Measurements from ENCODE around the gene GLO1. TPM values are rescaled to one million over a fixed set of nuclear protein-coding genes. Genes with fewer than 3 reads are reported as not detected.

GLO1 gene
- polyA plus RNA-seq, 3 donors = 11.4 to 68.6 (median 62.6) TPM

DNA sequence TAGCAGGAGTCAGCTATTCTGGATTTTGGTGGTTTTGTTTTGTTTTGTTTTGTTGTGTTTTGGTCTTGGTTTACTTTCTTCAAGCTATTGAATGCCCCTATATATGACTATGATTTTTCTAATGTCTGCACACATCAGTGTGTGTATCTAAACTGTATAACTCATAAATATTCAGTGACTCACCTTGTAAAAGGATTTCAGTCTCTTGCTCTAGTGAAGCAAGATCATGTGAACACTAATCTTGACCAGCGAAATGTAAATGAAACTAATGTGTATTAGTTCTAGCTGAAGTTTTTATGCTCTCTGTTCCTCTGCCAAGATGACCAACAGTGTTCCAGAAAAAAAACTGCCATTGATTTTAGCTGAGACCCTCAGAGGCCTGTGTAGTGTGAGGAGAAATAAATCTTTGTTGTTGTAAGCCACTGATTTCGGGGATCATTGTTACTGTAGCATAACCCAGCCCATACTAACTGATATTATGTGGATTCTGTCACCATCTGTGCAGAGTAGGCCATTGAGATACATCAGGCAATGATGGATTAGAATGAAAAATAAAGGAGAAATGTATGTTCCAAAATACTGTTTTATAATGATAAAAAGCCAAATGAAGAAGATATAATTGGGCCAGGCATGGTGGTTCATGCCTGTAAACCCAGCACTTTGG lies 51.7 kb downstream of the GLO1 start:
- no peaks in the 10 kb centered on the region for H3K4me1 ChIP-seq (ENCODE audit: control insufficient read depth in 1 of 2, insufficient read depth in 2 of 2, low read length in 2 of 2)
- Mint-ChIP-seq H3K4me1 (no peaks in the 10 kb centered on the region), H3K4me3 (no peak overlapping the region), H3K9me3 (peaks cover 0 to 4% (median 0%) of the 10 kb centered on the region in 7 donors), H3K27me3 (ENCODE audit: low read depth in 3 of 3) (no peaks in the 10 kb centered on the region), H3K36me3 (peaks cover 1 to 2% of the 10 kb centered on the region in 2 donors), H3K27ac (no peak overlapping the region)
- TF ChIP-seq, protein P1, sequence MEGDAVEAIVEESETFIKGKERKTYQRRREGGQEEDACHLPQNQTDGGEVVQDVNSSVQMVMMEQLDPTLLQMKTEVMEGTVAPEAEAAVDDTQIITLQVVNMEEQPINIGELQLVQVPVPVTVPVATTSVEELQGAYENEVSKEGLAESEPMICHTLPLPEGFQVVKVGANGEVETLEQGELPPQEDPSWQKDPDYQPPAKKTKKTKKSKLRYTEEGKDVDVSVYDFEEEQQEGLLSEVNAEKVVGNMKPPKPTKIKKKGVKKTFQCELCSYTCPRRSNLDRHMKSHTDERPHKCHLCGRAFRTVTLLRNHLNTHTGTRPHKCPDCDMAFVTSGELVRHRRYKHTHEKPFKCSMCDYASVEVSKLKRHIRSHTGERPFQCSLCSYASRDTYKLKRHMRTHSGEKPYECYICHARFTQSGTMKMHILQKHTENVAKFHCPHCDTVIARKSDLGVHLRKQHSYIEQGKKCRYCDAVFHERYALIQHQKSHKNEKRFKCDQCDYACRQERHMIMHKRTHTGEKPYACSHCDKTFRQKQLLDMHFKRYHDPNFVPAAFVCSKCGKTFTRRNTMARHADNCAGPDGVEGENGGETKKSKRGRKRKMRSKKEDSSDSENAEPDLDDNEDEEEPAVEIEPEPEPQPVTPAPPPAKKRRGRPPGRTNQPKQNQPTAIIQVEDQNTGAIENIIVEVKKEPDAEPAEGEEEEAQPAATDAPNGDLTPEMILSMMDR (IDR thresholded peaks at IDR 0.05) = no peak
- H3K4me3 ChIP-seq (replicated peaks in 1 of 3; ENCODE audit: low read depth in 2 of 3, low read length in 3 of 3) = no peak overlapping the region
- no peak overlapping the region for H3K9ac ChIP-seq (ENCODE audit: insufficient read depth, low read length, poor library complexity, severe bottlenecking)
- H3K27me3 ChIP-seq (ENCODE audit: control insufficient read depth in 2 of 2, insufficient read depth in 2 of 2, low read length in 2 of 2) = no peaks in the 10 kb centered on the region
- 100% methylated on average over 1 of the region's 2 CpGs for WGBS (ENCODE audit: insufficient coverage)
- no peaks in the 10 kb centered on the region for H3K9me3 ChIP-seq (replicated peaks in 1 of 2; ENCODE audit: control insufficient read depth in 1 of 2, insufficient read depth in 1 of 2, low read length in 2 of 2)
- no peak overlapping the region for H3K27ac ChIP-seq (ENCODE audit: low read depth in 1 of 2, low read length in 2 of 2)
- H2AFZ ChIP-seq (ENCODE audit: insufficient read depth, low read depth, low read length, poor library complexity, severe bottlenecking) = no peak overlapping the region
- H4K20me1 ChIP-seq (ENCODE audit: insufficient read depth, low read length) = no peaks in the 10 kb centered on the region
- intact Hi-C loops (cut with micrococcal nuclease) = no loop called here
- DNase-seq = no peak
- H3K36me3 ChIP-seq (replicated peaks in 1 of 2; ENCODE audit: control insufficient read depth in 1 of 2, insufficient read depth in 2 of 2, low read length in 2 of 2) = no peaks in the 10 kb centered on the region
- H3K79me2 ChIP-seq (ENCODE audit: insufficient read depth, low read length) = no peaks in the 10 kb centered on the region
- no peak overlapping the region for H3K4me2 ChIP-seq (replicated peaks; ENCODE audit: extremely low read depth, low read length, poor library complexity, severe bottlenecking)

DNA sequence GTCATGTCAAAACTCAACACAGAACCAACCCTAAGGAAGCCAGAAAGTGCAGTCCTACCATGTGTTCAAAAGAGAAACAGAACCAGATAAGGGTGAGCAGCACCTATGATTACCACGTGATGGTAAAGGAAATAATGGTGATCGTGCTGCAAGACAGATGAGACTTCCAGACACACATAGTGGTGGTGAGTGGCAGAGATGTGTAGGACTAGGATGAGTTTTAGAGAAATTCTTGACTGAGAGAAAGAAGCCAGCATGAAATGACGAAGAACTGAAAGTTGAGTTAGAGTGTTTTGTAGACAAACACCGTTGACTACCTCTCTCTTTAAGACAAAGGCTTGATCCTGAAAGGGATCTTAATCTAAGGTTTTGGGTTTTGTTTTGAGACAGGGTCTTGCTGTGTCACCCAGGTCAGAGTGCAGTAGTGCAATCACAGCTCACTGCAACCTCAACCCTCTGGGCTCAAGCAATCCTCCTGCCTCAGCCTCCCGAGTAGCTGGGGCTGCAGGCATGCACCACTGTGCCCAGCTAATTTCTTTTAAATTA lies 52.7 kb downstream of the GLO1 start:
- Histone ChIP-seq H3K27me3 (ENCODE audit: control insufficient read depth in 2 of 2, insufficient read depth in 2 of 2, low read length in 2 of 2) (no peaks in the 10 kb centered on the region), H3K9ac (ENCODE audit: insufficient read depth, low read length, poor library complexity, severe bottlenecking) (no peak overlapping the region), H3K4me3 (replicated peaks in 1 of 3; ENCODE audit: low read depth in 2 of 3, low read length in 3 of 3) (no peak overlapping the region), H3K9me3 (replicated peaks in 1 of 2; ENCODE audit: control insufficient read depth in 1 of 2, insufficient read depth in 1 of 2, low read length in 2 of 2) (no peaks in the 10 kb centered on the region), H3K79me2 (ENCODE audit: insufficient read depth, low read length) (no peaks in the 10 kb centered on the region), H2AFZ (ENCODE audit: insufficient read depth, low read depth, low read length, poor library complexity, severe bottlenecking) (no peak overlapping the region), H3K4me2 (replicated peaks; ENCODE audit: extremely low read depth, low read length, poor library complexity, severe bottlenecking) (no peak overlapping the region), H3K36me3 (replicated peaks in 1 of 2; ENCODE audit: control insufficient read depth in 1 of 2, insufficient read depth in 2 of 2, low read length in 2 of 2) (no peaks in the 10 kb centered on the region), H3K4me1 (ENCODE audit: control insufficient read depth in 1 of 2, insufficient read depth in 2 of 2, low read length in 2 of 2) (no peaks in the 10 kb centered on the region), H4K20me1 (ENCODE audit: insufficient read depth, low read length) (no peaks in the 10 kb centered on the region), H3K27ac (ENCODE audit: low read depth in 1 of 2, low read length in 2 of 2) (no peak overlapping the region)
- TF ChIP-seq, protein P1 (IDR thresholded peaks at IDR 0.05) = no peak
- intact Hi-C loops (cut with micrococcal nuclease) = no loop called here
- Mint-ChIP-seq H3K9me3 (peaks cover 0 to 4% (median 0%) of the 10 kb centered on the region in 7 donors), H3K27me3 (ENCODE audit: low read depth in 3 of 3) (no peaks in the 10 kb centered on the region), H3K4me1 (no peaks in the 10 kb centered on the region), H3K27ac (no peak overlapping the region), H3K36me3 (peaks cover 0 to 2% of the 10 kb centered on the region in 2 donors), H3K4me3 (no peak overlapping the region)
- WGBS (ENCODE audit: insufficient coverage) = no CpG with 5 or more reads among the region's 5 CpGs
- DNase-seq = no peak

All from CD14-positive monocyte (primary cell).